ENCODE data around the gene SGSM2. TPM values are rescaled to one million over a fixed set of nuclear protein-coding genes. Genes with fewer than 3 reads are reported as not detected.

SGSM2 gene
- total and polyA plus RNA-seq, 2 of the 8 experiments (the other 6 are each of a cell fraction or from before 2014, with no cell fraction given): 44.5 to 77.7 TPM

DNA sequence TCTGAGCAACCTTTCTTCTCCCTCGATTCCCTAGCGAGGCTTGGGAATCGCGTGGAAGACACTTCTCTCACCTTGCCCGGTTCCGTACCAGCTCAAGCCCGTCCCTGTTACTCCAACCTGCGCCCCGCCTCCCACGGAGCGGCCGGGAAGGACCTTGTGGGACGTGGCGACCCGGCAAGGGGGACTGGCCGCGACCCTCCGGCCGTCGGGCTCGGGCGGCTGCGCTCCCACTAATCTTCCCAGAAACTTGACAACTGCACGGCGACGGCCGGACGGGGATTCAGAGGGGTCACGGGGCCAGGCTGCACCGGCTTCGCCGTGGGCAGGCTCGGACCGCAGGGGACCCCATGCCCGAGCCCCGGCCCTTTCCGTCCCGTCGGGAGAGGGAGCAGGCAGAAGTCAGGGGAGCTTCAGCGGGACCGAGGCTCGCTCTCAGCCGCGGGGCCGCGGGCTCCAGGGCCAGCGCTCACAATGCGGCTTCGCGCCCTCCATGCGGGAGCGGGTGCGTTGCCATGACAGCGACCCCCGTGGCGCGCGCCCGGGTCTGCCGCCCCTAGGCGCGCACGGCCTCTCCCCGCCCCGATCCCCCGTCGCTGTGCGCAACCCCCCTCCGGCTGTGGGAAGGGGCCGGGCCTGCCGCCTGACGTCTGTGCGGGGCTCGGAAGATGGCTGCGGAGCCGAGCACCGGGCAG is at the start of gene SGSM2 (continued):
- no peak for TF ChIP-seq YY1 (IDR thresholded peaks at IDR 0.05; ENCODE audit: low read depth, low read length)
- TF ChIP-seq POLR2A (IDR thresholded peaks at IDR 0.05; ENCODE audit: control extremely low read depth in 1 of 2, low read depth in 2 of 2, low read length in 2 of 2): no peak
- TF ChIP-seq SIRT6 (IDR thresholded peaks at IDR 0.05; ENCODE audit: low read length): no peak
- peak; percentile 5 for TF ChIP-seq SAP30 (IDR thresholded peaks at IDR 0.05; ENCODE audit: insufficient read depth, insufficient replicate concordance, low read length)
- TF ChIP-seq EP300 (IDR thresholded peaks at IDR 0.05; ENCODE audit: borderline replicate concordance in 1 of 2, low read depth in 2 of 2, low read length in 2 of 2): 0 out of 3 replicates have a peak, but pooled peaks of 1 of the 2 experiments have one; percentile 8
- TF ChIP-seq RFX5 (IDR thresholded peaks at IDR 0.05; ENCODE audit: borderline replicate concordance, low read depth, low read length): no peak
- TF ChIP-seq, protein P1, sequence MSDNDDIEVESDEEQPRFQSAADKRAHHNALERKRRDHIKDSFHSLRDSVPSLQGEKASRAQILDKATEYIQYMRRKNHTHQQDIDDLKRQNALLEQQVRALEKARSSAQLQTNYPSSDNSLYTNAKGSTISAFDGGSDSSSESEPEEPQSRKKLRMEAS (IDR thresholded peaks at IDR 0.05): no peak
- TF ChIP-seq KDM4A (IDR thresholded peaks at IDR 0.05; ENCODE audit: low read depth, low read length, severe bottlenecking): peak; percentile 17
- TF ChIP-seq BCL11A (IDR thresholded peaks at IDR 0.05; ENCODE audit: low read depth in 2 of 2, low read length in 2 of 2): no peak
- TF ChIP-seq CBX5 (IDR thresholded peaks at IDR 0.05; ENCODE audit: low read depth, low read length): no peak
- no peak for TF ChIP-seq SP4 (IDR thresholded peaks at IDR 0.05; ENCODE audit: low read length)
- no peak for TF ChIP-seq KDM5A (IDR thresholded peaks at IDR 0.05; ENCODE audit: low read length)
- TF ChIP-seq, protein P2, sequence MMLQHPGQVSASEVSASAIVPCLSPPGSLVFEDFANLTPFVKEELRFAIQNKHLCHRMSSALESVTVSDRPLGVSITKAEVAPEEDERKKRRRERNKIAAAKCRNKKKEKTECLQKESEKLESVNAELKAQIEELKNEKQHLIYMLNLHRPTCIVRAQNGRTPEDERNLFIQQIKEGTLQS (IDR thresholded peaks at IDR 0.05; ENCODE audit: insufficient read depth, low read depth, low read length): no peak
- TF ChIP-seq, protein P3, sequence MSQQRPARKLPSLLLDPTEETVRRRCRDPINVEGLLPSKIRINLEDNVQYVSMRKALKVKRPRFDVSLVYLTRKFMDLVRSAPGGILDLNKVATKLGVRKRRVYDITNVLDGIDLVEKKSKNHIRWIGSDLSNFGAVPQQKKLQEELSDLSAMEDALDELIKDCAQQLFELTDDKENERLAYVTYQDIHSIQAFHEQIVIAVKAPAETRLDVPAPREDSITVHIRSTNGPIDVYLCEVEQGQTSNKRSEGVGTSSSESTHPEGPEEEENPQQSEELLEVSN (IDR thresholded peaks at IDR 0.05): no peak; the same call in 1 of the 2 replicates
- no peak for TF ChIP-seq EZH2 (IDR thresholded peaks at IDR 0.05; ENCODE audit: low read depth, low read length, severe bottlenecking)
- TF ChIP-seq, protein P4, sequence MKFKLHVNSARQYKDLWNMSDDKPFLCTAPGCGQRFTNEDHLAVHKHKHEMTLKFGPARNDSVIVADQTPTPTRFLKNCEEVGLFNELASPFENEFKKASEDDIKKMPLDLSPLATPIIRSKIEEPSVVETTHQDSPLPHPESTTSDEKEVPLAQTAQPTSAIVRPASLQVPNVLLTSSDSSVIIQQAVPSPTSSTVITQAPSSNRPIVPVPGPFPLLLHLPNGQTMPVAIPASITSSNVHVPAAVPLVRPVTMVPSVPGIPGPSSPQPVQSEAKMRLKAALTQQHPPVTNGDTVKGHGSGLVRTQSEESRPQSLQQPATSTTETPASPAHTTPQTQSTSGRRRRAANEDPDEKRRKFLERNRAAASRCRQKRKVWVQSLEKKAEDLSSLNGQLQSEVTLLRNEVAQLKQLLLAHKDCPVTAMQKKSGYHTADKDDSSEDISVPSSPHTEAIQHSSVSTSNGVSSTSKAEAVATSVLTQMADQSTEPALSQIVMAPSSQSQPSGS (IDR thresholded peaks at IDR 0.05; ENCODE audit: low read length): 0 out of 2 replicates have a peak, but pooled peaks have one; percentile 5

Data from H1 (cell line).